Measurements from ENCODE around the gene HHEX.
"Not testable (repeated sequence)": the region's sequence is repeated elsewhere in the genome, so short reads cannot be mapped to it uniquely, and the experiment has no call there.

Gene HHEX

GRCh38 chr10:92689663-92690210 lies at the start of gene HHEX:
TSS of gene HHEX (plus strand) at chr10:92689955. CDS start at chr10:92689987, 32 bp downstream.
- Mint-ChIP-seq H3K27me3 (peaks cover 77% of the 10 kb centered on the region), H3K4me3 (peak within 1 kb of the TSS; percentile 61), H3K36me3 (ENCODE audit: low read depth) (no peaks in the 10 kb centered on the region), H3K27ac (peak within 1 kb of the TSS; percentile 8), H3K9me3 (no peaks in the 10 kb centered on the region), H3K4me1 (ENCODE audit: low read depth) (peaks cover 28% of the 10 kb centered on the region)
- DNase-seq, result no peak

- Mint-ChIP-seq H3K4me3 (no peak overlapping the region), H3K27me3 (no peaks in the 10 kb centered on the region), H3K9me3 (no peaks in the 10 kb centered on the region), H3K27ac (no peak overlapping the region), H3K36me3 (ENCODE audit: low read depth) (peaks cover 78% of the 10 kb centered on the region), H3K4me1 (ENCODE audit: low read depth) (peaks cover 5% of the 10 kb centered on the region)
- no peak for DNase-seq
Observed at GRCh38 chr10:92640107-92640506, 49.6 kb upstream of the HHEX start.

GRCh38 chr10:92641492-92641891 lies 48.3 kb upstream of the HHEX start:
- H3K4me1 Mint-ChIP-seq (ENCODE audit: low read depth), result peaks cover 5% of the 10 kb centered on the region
- DNase-seq, result no peak
- no peaks in the 10 kb centered on the region for H3K27me3 Mint-ChIP-seq
- no peak overlapping the region for H3K27ac Mint-ChIP-seq
- peaks cover 76% of the 10 kb centered on the region for H3K36me3 Mint-ChIP-seq (ENCODE audit: low read depth)
- no peak overlapping the region for H3K4me3 Mint-ChIP-seq
- no peaks in the 10 kb centered on the region for H3K9me3 Mint-ChIP-seq

- H3K4me3 Mint-ChIP-seq, result no peak overlapping the region
- no peak for DNase-seq
- H3K27me3 Mint-ChIP-seq, result no peaks in the 10 kb centered on the region
- H3K4me1 Mint-ChIP-seq (ENCODE audit: low read depth), result peaks cover 5% of the 10 kb centered on the region
- H3K36me3 Mint-ChIP-seq (ENCODE audit: low read depth), result peaks cover 83% of the 10 kb centered on the region
- H3K27ac Mint-ChIP-seq, result no peak overlapping the region
- no peaks in the 10 kb centered on the region for H3K9me3 Mint-ChIP-seq
Observed at GRCh38 chr10:92644921-92645320, 44.8 kb upstream of the HHEX start.

GRCh38 chr10:92650864-92651263 lies 38.9 kb upstream of the HHEX start:
- H3K4me1 Mint-ChIP-seq (ENCODE audit: low read depth); DNase-seq; H3K27me3 Mint-ChIP-seq; H3K27ac Mint-ChIP-seq; H3K4me3 Mint-ChIP-seq; H3K9me3 Mint-ChIP-seq: not testable (repeated sequence)
- H3K36me3 Mint-ChIP-seq (ENCODE audit: low read depth), result peaks cover 89% of the 10 kb centered on the region

GRCh38 chr10:92655426-92655825 lies 34.3 kb upstream of the HHEX start:
- no peak for DNase-seq
- no peak overlapping the region for H3K4me3 Mint-ChIP-seq
- peaks cover 54% of the 10 kb centered on the region for H3K36me3 Mint-ChIP-seq (ENCODE audit: low read depth)
- no peaks in the 10 kb centered on the region for H3K9me3 Mint-ChIP-seq
- no peaks in the 10 kb centered on the region for H3K27me3 Mint-ChIP-seq
- no peak overlapping the region for H3K27ac Mint-ChIP-seq
- H3K4me1 Mint-ChIP-seq (ENCODE audit: low read depth), result no peaks in the 10 kb centered on the region

GRCh38 chr10:92656266-92656961 lies 33.3 kb upstream of the HHEX start:
- no peaks in the 10 kb centered on the region for H3K27me3 Mint-ChIP-seq
- H3K4me3 Mint-ChIP-seq, result no peak overlapping the region
- DNase-seq, result no peak
- peaks cover 45% of the 10 kb centered on the region for H3K36me3 Mint-ChIP-seq (ENCODE audit: low read depth)
- H3K9me3 Mint-ChIP-seq, result no peaks in the 10 kb centered on the region
- H3K27ac Mint-ChIP-seq, result no peak overlapping the region
- no peaks in the 10 kb centered on the region for H3K4me1 Mint-ChIP-seq (ENCODE audit: low read depth)

GRCh38 chr10:92657024-92657423 lies 32.7 kb upstream of the HHEX start:
- no peaks in the 10 kb centered on the region for H3K9me3 Mint-ChIP-seq
- no peak overlapping the region for H3K4me3 Mint-ChIP-seq
- no peaks in the 10 kb centered on the region for H3K27me3 Mint-ChIP-seq

GRCh38 chr10:92662848-92663247 lies 26.9 kb upstream of the HHEX start:
- H3K27me3 Mint-ChIP-seq, result no peaks in the 10 kb centered on the region
- no peak overlapping the region for H3K4me3 Mint-ChIP-seq
- no peaks in the 10 kb centered on the region for H3K4me1 Mint-ChIP-seq (ENCODE audit: low read depth)
- H3K9me3 Mint-ChIP-seq, result peaks cover 22% of the 10 kb centered on the region
- no peak for DNase-seq
- no peaks in the 10 kb centered on the region for H3K36me3 Mint-ChIP-seq (ENCODE audit: low read depth)
- H3K27ac Mint-ChIP-seq, result no peak overlapping the region

More at GRCh38 chr10:92657024-92657423, 32.7 kb upstream of the HHEX start:
- Mint-ChIP-seq H3K36me3 (ENCODE audit: low read depth) (peaks cover 41% of the 10 kb centered on the region), H3K27ac (no peak overlapping the region), H3K4me1 (ENCODE audit: low read depth) (no peaks in the 10 kb centered on the region)
- DNase-seq, result no peak

GRCh38 chr10:92664322-92664721 lies 25.4 kb upstream of the HHEX start:
- Mint-ChIP-seq H3K27me3 (no peaks in the 10 kb centered on the region), H3K36me3 (ENCODE audit: low read depth) (no peaks in the 10 kb centered on the region), H3K27ac (no peak overlapping the region), H3K4me3 (no peak overlapping the region), H3K4me1 (ENCODE audit: low read depth) (no peaks in the 10 kb centered on the region), H3K9me3 (peaks cover 22% of the 10 kb centered on the region)
- DNase-seq, result no peak

- Mint-ChIP-seq H3K27ac (no peak overlapping the region), H3K36me3 (ENCODE audit: low read depth) (no peaks in the 10 kb centered on the region), H3K4me3 (no peak overlapping the region), H3K27me3 (peaks cover 2% of the 10 kb centered on the region), H3K4me1 (ENCODE audit: low read depth) (no peaks in the 10 kb centered on the region), H3K9me3 (peaks cover 22% of the 10 kb centered on the region)
- no peak for DNase-seq
Observed at GRCh38 chr10:92667078-92667477, 22.7 kb upstream of the HHEX start.

GRCh38 chr10:92677708-92678107 lies 12.0 kb upstream of the HHEX start:
- Mint-ChIP-seq H3K4me1 (ENCODE audit: low read depth) (peaks cover 4% of the 10 kb centered on the region), H3K4me3 (no peak overlapping the region), H3K36me3 (ENCODE audit: low read depth) (no peaks in the 10 kb centered on the region), H3K27ac (no peak overlapping the region), H3K9me3 (no peaks in the 10 kb centered on the region), H3K27me3 (peaks cover 21% of the 10 kb centered on the region)
- DNase-seq, result no peak

GRCh38 chr10:92678206-92678605 lies 11.5 kb upstream of the HHEX start:
- DNase-seq, result no peak
- Mint-ChIP-seq H3K4me3 (no peak overlapping the region), H3K9me3 (no peaks in the 10 kb centered on the region), H3K4me1 (ENCODE audit: low read depth) (peaks cover 4% of the 10 kb centered on the region), H3K27ac (no peak overlapping the region), H3K27me3 (peaks cover 23% of the 10 kb centered on the region), H3K36me3 (ENCODE audit: low read depth) (no peaks in the 10 kb centered on the region)

GRCh38 chr10:92681306-92681834 lies 8.4 kb upstream of the HHEX start:
- no peaks in the 10 kb centered on the region for H3K36me3 Mint-ChIP-seq (ENCODE audit: low read depth)
- peaks cover 42% of the 10 kb centered on the region for H3K27me3 Mint-ChIP-seq
- no peak overlapping the region for H3K4me3 Mint-ChIP-seq
- no peak overlapping the region for H3K27ac Mint-ChIP-seq
- H3K9me3 Mint-ChIP-seq, result no peaks in the 10 kb centered on the region
- peaks cover 4% of the 10 kb centered on the region for H3K4me1 Mint-ChIP-seq (ENCODE audit: low read depth)
- no peak for DNase-seq

- H3K4me1 Mint-ChIP-seq (ENCODE audit: low read depth), result peaks cover 28% of the 10 kb centered on the region
- peak overlapping the region; percentile 61 for H3K4me3 Mint-ChIP-seq
- H3K27ac Mint-ChIP-seq, result no peak overlapping the region
- H3K36me3 Mint-ChIP-seq (ENCODE audit: low read depth), result no peaks in the 10 kb centered on the region
- no peaks in the 10 kb centered on the region for H3K9me3 Mint-ChIP-seq
- DNase-seq, result no peak
- H3K27me3 Mint-ChIP-seq, result peaks cover 72% of the 10 kb centered on the region
Observed at GRCh38 chr10:92688573-92688926, 1.2 kb upstream of the HHEX start.

Measured in activated T-cell treated with anti-CD3 and anti-CD28 coated beads, Interleukin-2, amount 50 U/mL, for 24 hours (primary cell).